HG03520 (cell line): ENCODE measurements around the gene EFHD2.
"Not testable (repeated sequence)": the region's sequence is repeated elsewhere in the genome, so short reads cannot be mapped to it uniquely, and the experiment has no call there.

Source experiments
- ATAC-seq: cut with Tn5 transposase; IDR thresholded peaks from one replicate; pipeline ENCODE4 v1.9.1; 2021; ENCODE audit warnings: mild to moderate bottlenecking, moderate library complexity; ENCODE audit not compliant: unreplicated experiment

Gene EFHD2

DNA sequence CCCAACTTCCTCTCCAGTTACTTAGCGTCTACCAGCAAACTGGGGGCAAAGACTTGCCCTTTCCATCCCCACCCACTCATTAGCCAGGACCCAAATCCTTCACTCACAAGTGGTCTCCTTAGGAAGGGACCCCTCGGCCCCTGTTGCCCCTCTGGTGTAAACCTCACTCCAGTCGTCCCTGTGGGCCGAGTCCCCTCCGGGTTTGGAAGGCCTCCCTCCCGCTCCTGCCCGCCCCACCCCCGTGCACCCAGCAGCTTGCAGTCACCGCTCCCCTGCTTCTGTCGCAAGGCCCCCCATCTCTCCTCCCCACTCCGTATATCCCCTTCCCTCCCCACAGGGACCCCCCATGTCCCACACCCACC is 1.2 kb downstream of the EFHD2 start:
- no peak for ATAC-seq

DNA sequence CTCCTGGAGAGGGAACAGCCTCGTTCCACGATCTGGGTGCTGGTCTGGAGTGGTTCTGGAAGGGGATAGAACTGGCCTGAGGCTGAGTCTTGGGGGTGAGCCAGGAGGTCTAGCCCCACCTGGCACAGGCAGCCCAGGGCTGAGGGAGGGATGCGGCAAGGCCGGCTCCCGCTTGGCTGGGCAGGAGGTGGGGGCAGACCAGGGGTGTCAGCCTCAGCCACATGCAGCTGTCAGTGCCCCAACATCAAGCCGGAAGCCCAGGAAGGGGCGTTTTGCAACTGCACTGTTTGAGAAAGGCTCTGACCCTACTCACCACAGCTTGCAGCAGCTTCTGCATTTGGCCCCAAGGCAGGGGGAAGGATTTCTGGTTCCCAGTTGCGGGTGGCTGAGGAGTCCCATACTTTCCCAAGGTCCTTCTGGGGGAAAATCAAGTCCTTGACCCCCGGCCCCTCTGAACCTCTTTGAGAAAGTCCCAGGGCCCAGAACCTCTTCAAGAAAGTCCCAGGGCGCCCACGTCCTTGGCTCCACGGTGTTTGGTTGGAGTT is 2.0 kb downstream of the EFHD2 start:
- ATAC-seq: peak; percentile 43

DNA sequence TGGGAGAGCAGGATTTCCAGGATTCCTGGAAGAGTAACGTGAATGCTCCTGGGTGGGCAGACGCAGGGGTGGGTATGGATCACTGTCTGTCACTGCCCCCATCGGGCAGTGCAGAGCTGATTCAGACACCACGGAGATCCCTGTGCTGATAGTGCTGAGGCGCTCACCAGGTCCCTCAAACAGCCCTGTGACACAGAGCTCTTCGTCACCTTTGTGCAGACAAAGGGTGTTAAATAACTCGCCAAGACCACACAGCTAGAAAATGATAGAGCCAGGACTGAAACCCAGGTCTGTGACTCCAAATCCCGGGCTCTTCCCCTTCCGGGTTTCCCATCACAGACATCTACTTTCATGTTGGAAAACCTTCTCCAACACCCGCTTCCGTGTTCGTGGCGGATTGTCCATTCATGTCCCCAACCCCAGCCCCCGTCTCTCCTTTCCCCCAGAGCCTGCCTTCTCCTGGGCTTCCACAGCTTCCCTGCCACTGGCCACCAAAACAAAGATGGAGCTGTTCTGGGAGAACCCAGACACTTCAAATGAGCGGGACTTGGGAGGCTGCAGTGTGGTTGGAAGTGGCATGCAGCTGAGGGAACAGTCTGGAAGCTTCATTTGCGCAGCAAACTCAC is 2.6 kb downstream of the EFHD2 start:
- no peak for ATAC-seq

DNA sequence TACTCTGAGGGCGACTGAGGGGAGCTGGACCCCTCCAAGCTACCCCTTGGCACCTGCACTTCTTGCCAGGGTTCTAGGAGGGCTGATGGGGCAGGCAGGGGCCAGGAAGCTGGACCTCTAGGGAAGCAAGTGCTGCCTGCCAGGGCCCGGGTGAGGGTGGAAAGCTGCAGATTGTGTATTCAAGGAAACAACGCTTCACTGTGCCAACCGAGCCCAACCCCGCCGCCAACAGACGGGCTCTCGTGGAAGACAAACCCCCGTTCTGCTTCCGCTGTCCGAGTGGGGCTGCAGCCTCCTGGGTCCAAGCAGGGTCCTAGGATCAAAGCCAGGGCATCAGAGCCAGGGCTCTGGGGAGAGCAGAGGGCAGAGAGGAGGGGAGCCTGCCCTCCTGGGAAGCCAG is 3.2 kb downstream of the EFHD2 start:
- ATAC-seq: no peak

DNA sequence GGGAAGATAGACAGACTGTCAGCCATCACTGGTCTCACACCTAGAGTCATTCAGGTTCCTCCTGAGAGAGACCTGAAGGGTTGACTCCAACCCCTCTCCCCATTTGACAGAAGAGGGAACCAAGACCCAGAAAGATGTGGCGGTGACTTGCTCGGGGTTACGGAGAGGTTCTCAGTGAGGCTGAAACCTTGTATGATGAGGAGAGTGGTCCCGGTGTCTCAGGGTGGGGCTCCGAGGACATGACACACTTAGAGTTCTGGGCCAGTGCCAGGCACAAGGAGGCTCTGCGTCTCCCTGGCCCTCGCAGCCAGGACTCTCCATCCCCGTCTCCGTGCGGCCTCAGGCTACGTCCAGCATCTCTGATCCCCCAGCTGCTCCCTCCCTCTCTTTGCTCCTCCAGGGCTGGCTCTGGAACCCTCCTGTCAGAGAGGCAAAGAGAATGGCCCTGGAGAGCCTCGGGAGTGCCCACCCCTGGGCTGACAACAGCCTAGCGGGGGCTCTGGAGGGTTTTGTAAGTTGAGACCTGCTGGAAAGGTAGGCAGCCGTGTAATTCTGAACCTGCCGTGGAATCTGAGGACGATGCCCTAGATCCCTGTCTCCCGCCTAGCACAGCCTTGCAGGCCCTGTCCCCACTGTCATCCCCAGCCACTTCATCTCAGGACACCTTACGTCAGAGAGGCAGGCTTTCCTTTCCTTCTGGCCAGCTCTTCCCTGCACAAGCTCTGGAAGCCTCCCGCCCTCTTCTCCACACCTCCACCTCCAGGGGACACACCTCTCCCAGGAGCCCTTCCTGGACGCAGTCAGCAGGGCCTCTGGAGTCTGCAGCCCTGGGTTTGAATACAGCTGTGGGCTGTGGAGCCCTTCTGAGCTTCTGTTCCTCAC is 4.1 kb downstream of the EFHD2 start:
- no peak for ATAC-seq

DNA sequence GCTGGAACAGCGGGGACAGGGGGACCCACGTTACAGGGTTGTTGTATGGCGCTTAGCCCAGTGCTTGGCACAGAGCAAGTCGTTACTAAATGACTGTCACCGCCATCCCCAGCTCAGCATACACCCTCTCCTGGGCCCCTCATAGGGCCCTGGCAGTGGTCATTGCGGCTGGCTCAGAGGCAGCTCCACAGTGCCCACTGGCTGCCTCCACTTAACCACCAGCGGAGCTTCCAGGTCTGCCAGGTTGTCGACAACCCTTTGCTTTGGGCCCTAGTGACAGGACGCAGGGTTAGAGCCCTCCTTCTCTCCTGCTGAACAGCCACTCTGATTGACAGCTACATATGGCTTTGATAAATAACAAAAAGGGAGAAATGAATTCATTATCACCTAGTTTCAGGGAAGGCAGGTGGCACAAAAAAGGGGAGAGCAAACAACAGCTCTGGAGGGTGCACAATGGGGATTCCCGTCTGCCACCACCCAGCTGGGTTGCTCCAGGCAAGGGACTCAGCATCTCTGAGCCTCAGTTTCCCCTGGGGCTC is 4.8 kb downstream of the EFHD2 start:
- no peak for ATAC-seq

DNA sequence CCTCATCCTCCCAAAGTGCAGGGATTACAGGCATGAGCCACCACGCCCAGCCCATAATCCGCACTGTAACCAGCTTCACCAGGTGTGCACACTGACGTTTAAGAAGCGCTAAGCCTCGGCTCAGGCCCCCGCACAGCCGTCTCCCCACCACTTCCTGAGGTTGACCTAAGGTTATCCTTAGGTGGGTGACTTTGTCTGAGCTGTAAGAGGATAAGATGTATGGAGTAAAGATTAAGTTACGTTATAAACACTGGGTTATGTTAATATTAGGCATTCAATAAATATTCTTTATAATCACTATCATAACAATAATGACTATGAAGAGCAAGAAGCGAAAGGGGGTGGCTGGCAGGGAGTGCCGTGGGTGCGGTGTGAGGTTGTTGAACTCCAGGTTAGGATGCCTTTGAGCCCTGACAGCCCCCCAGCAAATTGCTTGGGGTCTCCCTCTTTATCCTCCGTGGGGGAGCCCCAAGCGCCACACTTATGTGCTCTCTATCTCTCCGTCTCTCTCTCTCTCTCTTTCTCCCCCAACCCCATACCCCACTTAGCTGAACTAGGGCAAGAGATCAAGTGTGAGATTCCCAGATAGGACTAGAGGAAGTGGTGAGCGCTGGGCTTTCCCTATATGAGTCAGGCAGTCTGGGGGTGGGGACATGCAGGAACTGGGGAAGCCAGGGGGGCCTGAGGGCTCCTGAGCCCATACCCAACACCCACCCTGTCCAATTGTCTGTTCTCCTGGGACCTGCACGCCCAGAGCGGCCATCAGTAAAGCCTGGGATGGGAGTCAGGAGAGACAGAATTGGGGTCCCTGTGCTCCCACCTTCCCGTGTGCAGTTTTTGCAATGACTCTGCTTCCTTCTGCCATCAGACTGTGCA is 7.6 kb downstream of the EFHD2 start:
- ATAC-seq: no peak

DNA sequence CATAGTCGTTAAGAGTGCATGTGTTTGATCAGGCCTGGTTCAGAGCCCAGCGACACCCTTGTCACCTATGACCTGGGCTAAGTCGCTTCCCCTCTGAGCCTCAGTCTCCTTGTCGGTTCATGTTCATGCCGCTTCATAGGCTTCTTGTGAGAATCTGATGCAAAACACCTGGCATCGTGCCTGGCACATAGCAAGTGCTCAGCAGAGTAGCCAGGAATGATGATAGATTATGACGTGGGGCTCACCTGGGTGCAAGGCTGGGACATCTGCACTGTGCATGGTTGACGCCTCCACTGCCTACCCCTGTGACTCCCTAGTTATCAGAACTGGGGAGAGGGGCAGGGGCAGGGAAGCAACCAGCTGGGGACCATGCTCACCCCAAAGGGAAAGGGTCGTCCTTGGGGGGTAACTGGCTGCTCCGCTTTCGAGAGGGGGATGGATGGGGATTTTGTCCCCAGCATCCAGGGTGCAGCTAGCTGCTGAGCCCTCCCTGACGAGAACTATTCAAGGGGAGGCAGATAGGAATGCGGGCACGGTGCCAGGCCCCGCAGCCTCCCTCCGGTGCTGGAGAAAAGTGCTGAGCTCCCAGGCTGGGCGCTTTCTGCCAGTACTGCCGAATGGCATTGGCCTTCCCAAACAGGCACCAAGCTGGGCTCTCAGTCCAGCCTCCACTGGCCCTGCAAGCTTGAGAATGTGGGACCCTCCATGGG is 9.3 kb downstream of the EFHD2 start:
- ATAC-seq: no peak

DNA sequence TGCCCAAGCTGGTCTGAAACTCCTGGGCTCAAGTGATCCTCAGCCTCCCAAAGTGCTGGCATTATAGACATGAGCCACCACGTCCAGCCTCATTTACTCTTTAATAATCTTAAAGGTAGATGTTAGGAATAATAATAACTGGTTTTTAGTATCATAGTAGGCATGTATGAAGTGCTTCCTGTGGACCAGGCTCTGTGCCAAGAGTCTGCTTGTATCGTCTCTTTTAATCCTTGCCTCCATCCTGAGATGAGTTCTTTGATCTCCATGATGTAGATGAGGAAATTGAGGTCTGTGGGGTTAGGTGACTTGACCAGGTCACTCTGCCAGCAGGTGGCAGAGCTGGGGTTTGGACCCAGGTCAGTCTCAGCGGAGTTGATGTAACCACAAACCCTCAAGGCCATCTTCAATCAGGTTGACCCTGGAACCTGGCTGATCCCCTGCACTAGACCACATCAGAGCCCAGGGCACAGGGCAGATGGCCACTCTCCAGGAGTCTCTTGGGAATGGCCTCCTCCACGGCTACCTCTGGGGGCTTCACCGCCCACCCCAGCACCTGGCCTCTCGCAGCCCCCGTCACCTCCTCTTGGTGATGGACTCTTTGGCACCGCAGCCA is 11.3 kb downstream of the EFHD2 start:
- ATAC-seq: no peak

DNA sequence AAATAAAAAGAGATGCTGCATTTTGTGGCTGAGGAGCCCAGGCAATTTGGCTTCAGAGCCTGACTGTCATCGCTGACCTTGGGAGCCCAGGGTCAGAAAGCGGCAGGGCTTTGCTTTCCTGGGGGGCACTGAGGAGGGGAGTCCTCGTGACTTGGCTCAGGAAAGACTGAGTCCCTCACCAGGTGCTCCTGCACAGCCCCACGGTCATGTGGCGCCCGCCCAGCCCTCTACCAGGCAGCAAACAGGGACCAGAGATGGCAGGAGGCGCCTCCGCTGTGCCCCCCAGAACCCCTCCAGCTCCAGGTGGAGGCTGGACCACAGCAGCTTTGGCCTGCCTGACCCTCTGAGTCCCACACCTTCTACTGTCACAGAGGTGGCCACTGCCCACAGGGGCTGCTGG is 13.2 kb downstream of the EFHD2 start:
- ATAC-seq: no peak

DNA sequence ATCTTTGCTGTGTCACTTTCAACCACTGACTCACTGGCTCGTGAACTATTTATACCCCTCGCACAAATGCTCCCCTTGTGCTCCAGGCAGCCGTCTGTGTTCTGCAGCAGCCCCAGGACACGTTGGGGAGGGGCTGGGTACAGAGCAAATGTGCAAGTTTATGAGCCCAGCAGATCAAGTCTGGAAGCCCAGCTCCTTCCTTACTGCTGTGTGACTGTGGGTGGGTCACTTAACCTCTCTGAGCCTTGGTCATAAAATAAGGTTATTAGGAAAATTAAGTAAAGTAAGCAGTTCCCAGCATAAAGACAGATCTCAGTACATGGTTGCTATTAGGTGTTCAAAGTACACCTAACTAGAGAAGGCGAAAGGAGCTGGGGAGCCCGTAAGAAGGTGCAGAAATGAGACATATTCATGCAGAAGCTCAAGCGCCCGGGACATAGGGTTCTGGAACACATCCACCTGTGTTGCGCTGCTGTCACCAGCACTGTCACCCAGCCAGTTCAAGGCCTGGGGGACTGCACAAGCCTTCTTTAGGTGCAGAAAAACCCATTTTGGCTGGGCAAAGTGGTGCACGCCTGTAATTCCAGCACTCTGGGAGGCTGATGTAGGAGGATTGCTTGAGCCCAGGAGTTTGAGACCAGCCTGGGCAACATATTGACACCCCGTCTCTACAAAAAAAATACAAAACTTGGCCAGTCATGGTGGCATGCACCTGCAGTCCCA is 13.8 kb downstream of the EFHD2 start:
- ATAC-seq: no peak

DNA sequence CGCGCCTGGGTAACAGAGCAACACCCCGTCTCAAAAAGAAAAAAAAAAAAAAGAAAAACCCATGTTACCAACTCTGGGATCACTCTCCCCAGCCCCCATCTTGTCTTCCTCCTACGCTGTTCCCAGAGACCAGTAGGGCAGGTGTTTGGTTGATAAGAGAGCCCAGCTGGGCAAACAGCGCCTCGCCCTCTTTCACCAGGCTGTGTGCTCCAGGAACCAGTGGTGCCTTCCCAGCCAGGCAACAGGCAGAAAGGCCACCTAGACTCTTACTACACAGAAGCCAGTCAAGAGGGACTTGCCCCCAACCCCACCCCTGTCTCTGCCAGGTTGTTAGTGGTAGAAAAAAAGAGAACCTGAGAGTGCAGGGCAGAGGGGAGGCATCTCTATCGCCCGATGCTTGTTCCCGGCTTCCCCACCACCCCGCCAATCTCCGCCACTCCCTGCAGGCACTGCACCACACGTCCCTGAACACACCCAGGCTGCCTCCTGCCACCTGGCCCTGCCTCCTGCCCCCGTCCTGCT is 14.5 kb downstream of the EFHD2 start:
- ATAC-seq: no peak

DNA sequence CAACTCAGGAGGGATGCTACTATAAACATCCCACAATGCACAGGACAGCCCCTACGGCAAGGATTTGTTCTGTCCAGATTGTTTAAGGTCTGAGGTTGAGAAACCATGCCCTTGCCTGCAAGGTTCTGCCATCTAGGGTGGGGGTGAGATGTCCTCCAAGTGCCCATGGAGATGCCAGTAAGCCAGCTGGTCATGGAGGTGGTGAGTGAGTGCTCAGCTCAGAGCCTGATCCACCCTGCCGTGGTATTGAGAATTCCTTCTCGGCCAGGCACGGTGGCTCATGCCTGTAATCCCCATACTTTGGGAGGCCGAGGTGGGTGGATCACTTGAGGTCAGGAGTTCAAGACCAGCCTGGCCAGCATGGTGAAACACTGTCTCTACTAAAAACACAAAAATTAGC is 15.3 kb downstream of the EFHD2 start:
- no peak for ATAC-seq

DNA sequence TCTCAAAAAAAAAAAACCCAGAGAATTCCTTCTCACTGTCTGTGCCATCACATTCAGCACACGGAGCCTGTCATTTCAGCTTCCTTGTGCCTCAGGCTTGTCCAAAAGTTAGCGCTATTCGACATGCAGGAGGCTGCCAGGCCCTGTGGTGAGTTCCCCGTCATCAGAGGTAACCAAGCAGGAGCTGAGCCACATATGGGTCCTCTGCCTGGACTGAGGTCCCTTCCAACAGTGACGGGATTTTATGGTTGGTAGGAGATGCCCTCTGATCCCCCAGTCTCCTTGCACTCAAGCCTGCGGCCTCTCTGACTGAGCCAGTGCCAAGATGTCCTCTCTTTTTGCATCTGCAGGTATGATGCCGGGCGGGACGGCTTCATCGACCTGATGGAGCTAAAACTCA is 15.8 kb downstream of the EFHD2 start:
- ATAC-seq: no peak

DNA sequence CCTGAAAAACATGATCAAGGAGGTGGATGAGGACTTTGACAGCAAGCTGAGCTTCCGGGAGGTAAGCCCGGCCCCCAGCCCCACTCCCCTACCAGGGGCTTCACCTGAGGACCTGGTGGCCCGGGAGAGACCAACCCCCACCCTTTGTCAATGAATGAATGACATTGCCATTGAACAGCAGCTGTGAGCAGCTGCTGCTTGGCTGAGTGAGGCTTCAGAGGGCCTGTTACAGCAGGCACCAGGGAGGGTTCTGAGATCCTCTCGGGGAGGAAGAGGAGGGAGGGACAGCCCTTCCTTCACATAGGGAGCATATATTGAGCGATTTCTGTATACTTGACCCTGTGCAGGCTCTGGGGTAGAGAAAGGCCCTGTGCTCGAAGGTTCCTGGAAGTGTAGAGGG is 16.3 kb downstream of the EFHD2 start:
- no peak for ATAC-seq

DNA sequence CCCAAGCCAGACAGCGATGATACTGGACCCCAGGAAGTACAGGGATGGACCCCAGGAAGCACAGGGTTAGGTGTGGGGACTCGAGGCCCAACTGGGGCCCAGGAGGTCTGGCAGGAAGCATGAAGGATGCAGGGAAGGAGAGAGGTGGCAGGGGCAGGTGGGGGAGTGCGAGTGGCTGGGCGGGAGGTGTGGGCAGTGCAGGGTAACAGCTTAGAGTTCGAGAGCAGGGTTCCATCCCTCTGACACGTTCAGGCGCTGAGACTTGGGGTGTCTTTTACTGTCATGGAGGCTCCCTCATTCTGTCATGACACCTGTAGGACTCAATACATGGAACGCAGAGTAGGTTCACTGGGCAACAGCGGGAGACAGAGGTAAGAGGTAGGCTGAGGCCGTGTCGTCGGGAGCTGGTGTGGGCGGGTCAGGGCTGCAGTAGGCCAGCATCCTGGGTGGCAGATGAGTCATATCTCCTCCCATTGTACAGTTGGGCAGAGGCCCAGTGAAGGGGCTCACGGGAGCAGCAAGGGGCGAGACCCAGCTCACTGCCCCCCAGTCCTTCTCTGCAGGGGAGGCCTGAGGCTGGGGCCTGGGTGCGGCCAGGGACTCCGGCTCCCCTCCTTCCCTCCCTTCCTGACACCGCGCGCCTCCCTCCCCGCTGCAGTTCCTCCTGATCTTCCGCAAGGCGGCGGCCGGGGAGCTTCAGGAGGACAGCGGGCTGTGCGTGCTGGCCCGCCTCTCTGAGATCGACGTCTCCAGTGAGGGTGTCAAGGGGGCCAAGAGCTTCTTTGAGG is 17.0 kb downstream of the EFHD2 start:
- no peak for ATAC-seq

DNA sequence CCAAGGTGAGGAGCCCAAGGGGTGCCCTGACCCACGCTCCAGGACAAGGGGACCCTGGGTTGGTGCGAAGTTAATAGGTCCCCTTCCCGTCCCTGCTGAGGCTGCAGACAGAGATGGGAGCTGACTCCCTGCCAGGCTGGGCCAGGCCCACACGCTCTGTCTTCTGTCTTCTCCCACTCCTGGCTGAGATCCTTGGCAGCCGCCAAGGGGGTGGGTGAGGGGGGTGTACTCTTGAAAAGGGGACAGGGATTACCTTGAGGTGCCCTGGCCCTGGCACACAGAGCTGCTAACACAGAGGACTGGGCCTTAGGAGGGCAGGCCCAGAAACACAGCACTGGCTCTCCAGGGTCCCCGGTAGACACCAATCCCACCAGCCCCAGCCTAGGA is 17.6 kb downstream of the EFHD2 start:
- ATAC-seq: no peak

DNA sequence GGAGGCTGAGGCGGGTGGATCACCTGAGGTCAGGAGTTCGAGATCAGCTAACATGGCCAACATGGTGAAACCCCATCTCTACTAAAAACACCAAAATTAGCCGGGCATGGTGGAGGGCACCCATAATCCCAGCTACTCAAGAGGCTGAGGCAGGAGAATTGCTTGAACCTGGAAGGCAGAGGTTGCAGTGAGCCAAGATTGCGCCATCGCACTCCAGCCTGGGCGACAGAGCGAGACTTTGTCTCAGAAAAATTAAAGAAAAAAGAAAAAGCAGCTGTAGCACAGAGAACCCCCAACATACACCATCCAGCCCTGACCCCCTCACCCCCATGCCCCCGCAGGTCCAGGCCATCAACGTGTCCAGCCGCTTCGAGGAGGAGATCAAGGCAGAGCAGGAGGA is 18.6 kb downstream of the EFHD2 start:
- not testable (repeated sequence) for ATAC-seq
